HepG2 (cell line): ENCODE results near the gene EVL.

ENCODE experiments used
- KDM5A ChIP-seq: fragments of 200-600 bp; sonication (generic); IDR thresholded peaks from 2 replicates; pipeline ENCODE4 v1.7.0; 2018; ENCODE audit warnings: antibody characterized with exemption, mild to moderate bottlenecking, low read length, borderline replicate concordance
- KMT2B ChIP-seq: IDR thresholded peaks from 2 replicates; pipeline ENCODE4 v1.6.1; 2016; ENCODE audit warnings: missing genetic modification reagents, missing compliant biosample characterization
- PHB2 ChIP-seq: fragments of 450-650 bp; IDR thresholded peaks from 2 replicates; pipeline ENCODE4 v1.6.1; 2018; ENCODE audit not compliant: partially characterized antibody
- PTBP1 ChIP-seq: fragments of 200-400 bp; formaldehyde crosslinking; IDR thresholded peaks from 2 replicates; pipeline ENCODE4 v1.6.1; 2018; ENCODE audit warnings: low read length, low read depth; ENCODE audit not compliant: poor library complexity, severe bottlenecking
- SIX4 ChIP-seq: sonication (generic); formaldehyde crosslinking; IDR thresholded peaks from 2 replicates; pipeline ENCODE4 v1.4.0; 2020; ENCODE audit warnings: missing genetic modification reagents
- STAT5B ChIP-seq: sonication (generic); formaldehyde crosslinking; IDR thresholded peaks from 2 replicates; pipeline ENCODE4 v1.4.0; 2020; ENCODE audit warnings: missing genetic modification reagents
- TP53 ChIP-seq: sonication (generic); formaldehyde crosslinking; conservative IDR thresholded peaks from 2 replicates; pipeline ENCODE4 v1.4.0; 2020; ENCODE audit warnings: missing genetic modification reagents
- ZMYM2 ChIP-seq: sonication (generic); formaldehyde crosslinking; IDR thresholded peaks from 2 replicates; pipeline ENCODE4 v1.8.0; 2022; ENCODE audit warnings: mild to moderate bottlenecking, missing genetic modification reagents
- ZNF331 ChIP-seq: sonication (generic); formaldehyde crosslinking; IDR thresholded peaks from 2 replicates; pipeline ENCODE4 v1.4.0; 2020; ENCODE audit warnings: missing genetic modification reagents
- ZNF670 ChIP-seq: sonication (generic); formaldehyde crosslinking; IDR thresholded peaks from 2 replicates; pipeline ENCODE4 v1.8.0; 2022; ENCODE audit warnings: mild to moderate bottlenecking, missing genetic modification reagents, borderline replicate concordance
- TF ChIP-seq, protein P1 (sequence below): sonication (generic); formaldehyde crosslinking; IDR thresholded peaks from 2 replicates; pipeline ENCODE4 v1.5.0; 2020; ENCODE audit warnings: mild to moderate bottlenecking, missing genetic modification reagents, moderate library complexity

DNA sequence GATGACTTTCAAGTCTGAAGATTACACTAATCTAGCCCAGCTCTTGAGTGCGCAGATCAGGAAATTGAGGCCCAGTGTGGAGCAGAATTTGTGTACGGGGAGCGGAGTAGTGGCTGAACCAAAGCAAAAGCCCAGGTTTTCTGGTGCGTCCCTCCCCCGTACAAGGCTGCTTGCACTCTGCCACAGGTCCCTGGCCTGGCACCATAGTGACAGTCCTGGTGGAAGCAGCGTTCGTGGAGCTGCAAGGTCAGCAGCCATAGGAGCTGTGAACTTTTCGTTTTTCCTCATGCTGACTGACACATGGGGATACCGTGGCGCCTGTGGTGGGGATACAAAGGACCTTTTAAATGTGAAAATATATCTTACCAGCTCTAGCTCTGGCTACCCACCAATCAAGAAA lies 1.7 kb downstream of the EVL start:
- TF ChIP-seq ZNF670 (no peak), TP53 (CRISPR knock-in tag) (no peak), ZMYM2 (CRISPR knock-in tag) (no peak), STAT5B (no peak), PHB2 (no peak), SIX4 (no peak), PTBP1 (no peak), KDM5A (no peak), KMT2B (CRISPR knock-in tag) (no peak), ZNF331 (CRISPR knock-in tag) (no peak)
- TF ChIP-seq, protein P1, sequence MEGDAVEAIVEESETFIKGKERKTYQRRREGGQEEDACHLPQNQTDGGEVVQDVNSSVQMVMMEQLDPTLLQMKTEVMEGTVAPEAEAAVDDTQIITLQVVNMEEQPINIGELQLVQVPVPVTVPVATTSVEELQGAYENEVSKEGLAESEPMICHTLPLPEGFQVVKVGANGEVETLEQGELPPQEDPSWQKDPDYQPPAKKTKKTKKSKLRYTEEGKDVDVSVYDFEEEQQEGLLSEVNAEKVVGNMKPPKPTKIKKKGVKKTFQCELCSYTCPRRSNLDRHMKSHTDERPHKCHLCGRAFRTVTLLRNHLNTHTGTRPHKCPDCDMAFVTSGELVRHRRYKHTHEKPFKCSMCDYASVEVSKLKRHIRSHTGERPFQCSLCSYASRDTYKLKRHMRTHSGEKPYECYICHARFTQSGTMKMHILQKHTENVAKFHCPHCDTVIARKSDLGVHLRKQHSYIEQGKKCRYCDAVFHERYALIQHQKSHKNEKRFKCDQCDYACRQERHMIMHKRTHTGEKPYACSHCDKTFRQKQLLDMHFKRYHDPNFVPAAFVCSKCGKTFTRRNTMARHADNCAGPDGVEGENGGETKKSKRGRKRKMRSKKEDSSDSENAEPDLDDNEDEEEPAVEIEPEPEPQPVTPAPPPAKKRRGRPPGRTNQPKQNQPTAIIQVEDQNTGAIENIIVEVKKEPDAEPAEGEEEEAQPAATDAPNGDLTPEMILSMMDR (CRISPR knock-in tag) = no peak
